22Rv1 (cell line): ENCODE results near the gene C11orf98.

Experiments
- ZFX ChIP-seq: fragments of 450-650 bp; IDR thresholded peaks from 2 replicates; pipeline ENCODE4 v1.6.1; 2017; ENCODE audit warnings: antibody characterized with exemption, borderline replicate concordance
- TF ChIP-seq, protein P1 (sequence below): fragments of 450-650 bp; IDR thresholded peaks from 2 replicates; pipeline ENCODE4 v1.5.1; 2017; ENCODE audit warnings: mild to moderate bottlenecking

DNA sequence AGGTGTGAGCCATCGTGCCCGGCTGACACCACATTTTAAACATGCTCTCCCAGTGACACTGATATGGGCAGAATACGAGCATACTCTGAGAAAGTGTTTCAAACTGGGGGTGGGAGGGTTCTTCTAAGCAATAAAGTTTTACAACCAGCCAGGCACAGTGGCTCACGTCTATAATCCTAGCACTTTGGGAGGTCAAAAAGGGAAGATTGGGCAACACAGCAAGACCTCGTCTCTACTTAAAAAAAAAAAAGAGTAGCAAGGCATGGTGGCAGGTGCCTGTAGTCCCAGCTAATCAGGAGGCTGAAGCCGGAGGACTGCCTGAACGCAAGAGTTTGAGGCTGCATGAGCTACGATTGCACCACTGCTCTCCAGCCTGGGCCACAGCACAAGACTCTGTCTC, 20.8 kb downstream of the C11orf98 start:
- TF ChIP-seq, protein P1, sequence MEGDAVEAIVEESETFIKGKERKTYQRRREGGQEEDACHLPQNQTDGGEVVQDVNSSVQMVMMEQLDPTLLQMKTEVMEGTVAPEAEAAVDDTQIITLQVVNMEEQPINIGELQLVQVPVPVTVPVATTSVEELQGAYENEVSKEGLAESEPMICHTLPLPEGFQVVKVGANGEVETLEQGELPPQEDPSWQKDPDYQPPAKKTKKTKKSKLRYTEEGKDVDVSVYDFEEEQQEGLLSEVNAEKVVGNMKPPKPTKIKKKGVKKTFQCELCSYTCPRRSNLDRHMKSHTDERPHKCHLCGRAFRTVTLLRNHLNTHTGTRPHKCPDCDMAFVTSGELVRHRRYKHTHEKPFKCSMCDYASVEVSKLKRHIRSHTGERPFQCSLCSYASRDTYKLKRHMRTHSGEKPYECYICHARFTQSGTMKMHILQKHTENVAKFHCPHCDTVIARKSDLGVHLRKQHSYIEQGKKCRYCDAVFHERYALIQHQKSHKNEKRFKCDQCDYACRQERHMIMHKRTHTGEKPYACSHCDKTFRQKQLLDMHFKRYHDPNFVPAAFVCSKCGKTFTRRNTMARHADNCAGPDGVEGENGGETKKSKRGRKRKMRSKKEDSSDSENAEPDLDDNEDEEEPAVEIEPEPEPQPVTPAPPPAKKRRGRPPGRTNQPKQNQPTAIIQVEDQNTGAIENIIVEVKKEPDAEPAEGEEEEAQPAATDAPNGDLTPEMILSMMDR: no peak
- TF ChIP-seq ZFX: no peak
